Measurements from ENCODE around the gene PIM1. TPM values are rescaled to one million over a fixed set of nuclear protein-coding genes. Genes with fewer than 3 reads are reported as not detected.

Gene PIM1
- total and polyA plus RNA-seq, 9 of the 15 experiments (the other 6 are each of a cell fraction or from before 2014, with no cell fraction given) = 19.0 to 789 (median 212) TPM

- no peak for TF ChIP-seq ZNF696 (CRISPR knock-in tag; conservative IDR thresholded peaks at IDR 0.05)
- TF ChIP-seq NEUROD1 (IDR thresholded peaks at IDR 0.05; ENCODE audit: borderline replicate concordance, low read depth, low read length, partially characterized antibody) = no peak
- TF ChIP-seq ELK3 (CRISPR knock-in tag; IDR thresholded peaks at IDR 0.05) = no peak
- peak; percentile 58; the same call in 1 of the 2 replicates for TF ChIP-seq ZNF785 (CRISPR knock-in tag; IDR thresholded peaks at IDR 0.05)
- no peak for TF ChIP-seq ZBTB26 (CRISPR knock-in tag; IDR thresholded peaks at IDR 0.05)
- peak in 1 of 2 experiments; percentile 18; a peak in 1 of 4 replicates for TF ChIP-seq MCM7 (IDR thresholded peaks at IDR 0.05)
- TF ChIP-seq HMGN3 (IDR thresholded peaks at IDR 0.05; ENCODE audit: borderline replicate concordance, extremely low read depth, insufficient read length, low read depth, low read length) = no peak
- TF ChIP-seq FIP1L1 (IDR thresholded peaks at IDR 0.05; ENCODE audit: low read depth, low read length, poor library complexity, severe bottlenecking) = peak; percentile 23
- no peak for TF ChIP-seq ZNF592 (IDR thresholded peaks at IDR 0.05)
- TF ChIP-seq NCOA6 (IDR thresholded peaks at IDR 0.05) = no peak
- TF ChIP-seq SMAD1 (IDR thresholded peaks at IDR 0.05; ENCODE audit: low read depth, low read length, partially characterized antibody) = peak; percentile 21
- peak; percentile 86 for TF ChIP-seq CHD1 (IDR thresholded peaks at IDR 0.05; ENCODE audit: low read length)
- TF ChIP-seq SP2 (IDR thresholded peaks at IDR 0.05; ENCODE audit: extremely low read depth, low read depth, low read length, poor library complexity, severe bottlenecking) = no peak
- no peak for TF ChIP-seq HDAC2 (IDR thresholded peaks at IDR 0.05)
- no peak for TF ChIP-seq RBM14 (IDR thresholded peaks at IDR 0.05; ENCODE audit: borderline replicate concordance, insufficient read depth, low read depth, low read length)
- TF ChIP-seq MNT (conservative IDR thresholded peaks at IDR 0.05) = no peak
- no peak for TF ChIP-seq GTF2F1 (IDR thresholded peaks at IDR 0.05; ENCODE audit: low read depth, low read length)
- TF ChIP-seq SMARCB1 (IDR thresholded peaks at IDR 0.05; ENCODE audit: insufficient read length, low read depth) = no peak
- TF ChIP-seq HES1 (IDR thresholded peaks at IDR 0.05; ENCODE audit: low read depth) = no peak
These were observed 1.4 kb downstream of the PIM1 start (continued) for GRCh38 chr6:37171201-37171969.
